DOHH2 (cell line): ENCODE measurements around the gene MAD2L1BP.

ENCODE experiments used
- EZH2phosphoT487 ChIP-seq: fragments of 200-600 bp; sonication (generic); IDR thresholded peaks from 2 replicates; pipeline ENCODE4 v1.6.1; 2017; ENCODE audit warnings: borderline replicate concordance, mild to moderate bottlenecking, antibody characterized with exemption, low read length, moderate library complexity, mixed read lengths
- TF ChIP-seq, protein P1 (sequence below): fragments of 200-600 bp; sonication (generic); IDR thresholded peaks from one replicate; pipeline ENCODE4 v1.5.1; 2014; ENCODE audit warnings: antibody characterized with exemption, mild to moderate bottlenecking, low read depth, low read length; ENCODE audit not compliant: poor library complexity, severe bottlenecking

DNA sequence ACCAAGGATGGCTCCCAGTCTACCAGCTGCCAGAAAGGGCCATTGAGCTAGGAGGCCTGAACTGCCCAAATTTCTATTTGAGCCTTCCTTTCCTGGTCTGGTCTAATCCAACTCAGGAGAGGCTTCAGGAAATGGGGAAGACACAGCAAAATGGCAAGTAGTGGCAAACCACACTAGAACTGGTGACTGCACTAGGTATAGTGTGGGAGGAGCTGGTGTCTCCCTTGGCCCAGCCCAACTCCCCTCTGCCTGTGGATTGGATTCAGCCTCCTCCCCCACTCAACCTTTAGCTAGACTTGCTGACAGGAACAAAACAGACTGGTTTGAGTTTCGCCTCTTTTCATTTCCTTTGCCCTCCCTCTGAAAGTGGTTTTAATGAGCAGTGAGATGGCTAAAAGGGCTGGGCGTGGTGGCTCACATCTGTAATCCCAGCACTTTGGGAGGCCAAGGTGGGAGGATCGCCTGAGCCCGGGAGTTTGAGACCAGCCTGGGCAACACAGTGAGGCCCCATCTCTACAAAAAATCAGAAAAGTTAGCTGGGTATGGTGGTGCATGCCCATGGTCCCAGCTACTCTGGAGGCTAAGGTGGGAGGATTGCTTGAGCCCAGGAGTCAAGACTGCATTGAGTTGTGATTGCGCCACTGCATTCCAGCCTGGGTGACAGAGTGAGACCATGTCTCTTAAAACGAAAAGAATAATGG, 34.4 kb downstream of the MAD2L1BP start:
- no peak for TF ChIP-seq EZH2phosphoT487
- TF ChIP-seq, protein P1, sequence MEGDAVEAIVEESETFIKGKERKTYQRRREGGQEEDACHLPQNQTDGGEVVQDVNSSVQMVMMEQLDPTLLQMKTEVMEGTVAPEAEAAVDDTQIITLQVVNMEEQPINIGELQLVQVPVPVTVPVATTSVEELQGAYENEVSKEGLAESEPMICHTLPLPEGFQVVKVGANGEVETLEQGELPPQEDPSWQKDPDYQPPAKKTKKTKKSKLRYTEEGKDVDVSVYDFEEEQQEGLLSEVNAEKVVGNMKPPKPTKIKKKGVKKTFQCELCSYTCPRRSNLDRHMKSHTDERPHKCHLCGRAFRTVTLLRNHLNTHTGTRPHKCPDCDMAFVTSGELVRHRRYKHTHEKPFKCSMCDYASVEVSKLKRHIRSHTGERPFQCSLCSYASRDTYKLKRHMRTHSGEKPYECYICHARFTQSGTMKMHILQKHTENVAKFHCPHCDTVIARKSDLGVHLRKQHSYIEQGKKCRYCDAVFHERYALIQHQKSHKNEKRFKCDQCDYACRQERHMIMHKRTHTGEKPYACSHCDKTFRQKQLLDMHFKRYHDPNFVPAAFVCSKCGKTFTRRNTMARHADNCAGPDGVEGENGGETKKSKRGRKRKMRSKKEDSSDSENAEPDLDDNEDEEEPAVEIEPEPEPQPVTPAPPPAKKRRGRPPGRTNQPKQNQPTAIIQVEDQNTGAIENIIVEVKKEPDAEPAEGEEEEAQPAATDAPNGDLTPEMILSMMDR = no peak
